Suprapubic skin (tissue), 4 donors: Measurements from ENCODE around the gene TMEM270.

Experiments
- EP300 ChIP-seq: sonication (generic); formaldehyde crosslinking; IDR thresholded peaks from one replicate; pipeline ENCODE4 v1.6.1; 2017; ENCODE audit warnings: antibody characterized with exemption
- POLR2A ChIP-seq, 2 donors: fragments of 450-650 bp; IDR thresholded peaks; one replicate each; pipeline ENCODE4 v1.6.1; 2017; ENCODE audit warnings: antibody characterized with exemption in 2 of 2, mild to moderate bottlenecking in 2 of 2, moderate library complexity in 2 of 2
- POLR2AphosphoS5 ChIP-seq, 3 donors: sonication (generic); formaldehyde crosslinking; IDR thresholded peaks; one replicate each; pipeline ENCODE4 v1.6.1; 2017; ENCODE audit warnings: antibody characterized with exemption in 3 of 3
- TF ChIP-seq, protein P1 (sequence below), 2 donors: fragments of 200-600 bp in 1 of 2; fragments of 450-650 bp in 1 of 2; sonication (generic) in 1 of 2; IDR thresholded peaks; one replicate each; pipeline ENCODE4 v1.5.1; 2016 to 2019; ENCODE audit warnings: antibody characterized with exemption in 2 of 2, mild to moderate bottlenecking in 1 of 2, moderate library complexity in 1 of 2

DNA sequence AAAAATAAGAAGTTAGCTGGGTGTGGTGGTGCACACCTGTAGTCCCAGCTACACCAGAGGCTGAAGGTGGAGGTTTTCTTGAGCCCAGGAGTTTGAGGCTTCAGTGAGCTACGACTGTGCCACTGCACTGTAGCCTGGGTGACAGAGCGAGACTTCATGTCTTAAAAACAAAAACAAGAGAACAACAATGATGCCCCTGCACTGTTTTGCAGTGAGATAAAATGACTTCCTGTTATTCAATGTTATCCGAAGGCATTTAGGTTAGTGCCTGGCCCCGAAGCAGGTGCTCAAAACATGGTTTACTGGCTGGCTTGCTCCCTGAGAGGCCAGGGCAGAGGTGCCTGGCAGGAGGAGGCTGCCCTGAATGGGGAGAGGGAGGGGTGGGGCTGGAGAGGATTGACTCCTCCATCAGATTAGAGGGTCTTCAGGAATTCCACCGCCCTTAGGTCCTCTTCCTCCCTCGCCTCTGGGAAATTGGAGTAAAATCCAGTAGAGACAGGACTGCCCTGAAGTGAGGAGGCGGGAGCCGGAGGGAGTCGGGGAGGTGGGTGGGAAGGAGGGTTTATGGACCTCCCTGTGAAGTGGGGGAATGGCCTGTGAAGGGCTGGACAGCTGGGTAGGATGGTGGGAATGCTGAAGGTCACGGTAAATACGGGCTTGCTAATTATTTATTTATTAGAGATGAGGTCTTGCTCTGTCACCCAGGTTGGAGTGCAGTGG, 36.9 kb upstream of the TMEM270 start:
- TF ChIP-seq, protein P1, sequence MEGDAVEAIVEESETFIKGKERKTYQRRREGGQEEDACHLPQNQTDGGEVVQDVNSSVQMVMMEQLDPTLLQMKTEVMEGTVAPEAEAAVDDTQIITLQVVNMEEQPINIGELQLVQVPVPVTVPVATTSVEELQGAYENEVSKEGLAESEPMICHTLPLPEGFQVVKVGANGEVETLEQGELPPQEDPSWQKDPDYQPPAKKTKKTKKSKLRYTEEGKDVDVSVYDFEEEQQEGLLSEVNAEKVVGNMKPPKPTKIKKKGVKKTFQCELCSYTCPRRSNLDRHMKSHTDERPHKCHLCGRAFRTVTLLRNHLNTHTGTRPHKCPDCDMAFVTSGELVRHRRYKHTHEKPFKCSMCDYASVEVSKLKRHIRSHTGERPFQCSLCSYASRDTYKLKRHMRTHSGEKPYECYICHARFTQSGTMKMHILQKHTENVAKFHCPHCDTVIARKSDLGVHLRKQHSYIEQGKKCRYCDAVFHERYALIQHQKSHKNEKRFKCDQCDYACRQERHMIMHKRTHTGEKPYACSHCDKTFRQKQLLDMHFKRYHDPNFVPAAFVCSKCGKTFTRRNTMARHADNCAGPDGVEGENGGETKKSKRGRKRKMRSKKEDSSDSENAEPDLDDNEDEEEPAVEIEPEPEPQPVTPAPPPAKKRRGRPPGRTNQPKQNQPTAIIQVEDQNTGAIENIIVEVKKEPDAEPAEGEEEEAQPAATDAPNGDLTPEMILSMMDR (IDR thresholded peaks at IDR 0.05), result no peak
- TF ChIP-seq POLR2A (IDR thresholded peaks at IDR 0.05), result no peak
- TF ChIP-seq EP300, result no peak
- TF ChIP-seq POLR2AphosphoS5 (IDR thresholded peaks at IDR 0.05), result no peak
